ENCODE measurements around the gene ARHGEF11.

Gene ARHGEF11

GRCh38 chr1:156906206-156906906, 139.2 kb downstream of the ARHGEF11 start:
- DNase-seq = no peak

GRCh38 chr1:156905651-156906050, 139.9 kb downstream of the ARHGEF11 start:
- DNase-seq = no peak

GRCh38 chr1:156905176-156905575, 140.4 kb downstream of the ARHGEF11 start:
- no peak for DNase-seq

- DNase-seq = no peak
Observed at GRCh38 chr1:156904187-156904959, 141.2 kb downstream of the ARHGEF11 start.

GRCh38 chr1:156903328-156904091, 142.0 kb downstream of the ARHGEF11 start:
- DNase-seq = no peak

GRCh38 chr1:156901966-156902915, 143.3 kb downstream of the ARHGEF11 start:
- DNase-seq = no peak

GRCh38 chr1:156901590-156901900, 144.0 kb downstream of the ARHGEF11 start:
- no peak for DNase-seq

GRCh38 chr1:156900896-156901589, 144.5 kb downstream of the ARHGEF11 start:
- DNase-seq = no peak

GRCh38 chr1:156899956-156900718, 145.4 kb downstream of the ARHGEF11 start:
- DNase-seq = no peak

GRCh38 chr1:156898971-156899664, 146.4 kb downstream of the ARHGEF11 start:
- DNase-seq = no peak

GRCh38 chr1:156898161-156898566, 147.4 kb downstream of the ARHGEF11 start:
- no peak for DNase-seq

GRCh38 chr1:156897078-156897825, 148.3 kb downstream of the ARHGEF11 start:
- DNase-seq = no peak

GRCh38 chr1:156896490-156897033, 149.0 kb downstream of the ARHGEF11 start:
- DNase-seq = no peak

- no peak for DNase-seq
Observed at GRCh38 chr1:156895927-156896326, 149.6 kb downstream of the ARHGEF11 start.

- DNase-seq = no peak
Observed at GRCh38 chr1:156895455-156895812, 150.1 kb downstream of the ARHGEF11 start.

GRCh38 chr1:156894711-156895454, 150.7 kb downstream of the ARHGEF11 start:
- no peak for DNase-seq

GRCh38 chr1:156894001-156894400, 151.5 kb downstream of the ARHGEF11 start:
- no peak for DNase-seq

Data from effector CD8-positive, alpha-beta T cell (primary cell).